Measurements from ENCODE around the gene DDX42. TPM values are rescaled to one million over a fixed set of nuclear protein-coding genes. Genes with fewer than 3 reads are reported as not detected.

Gene DDX42
- total and polyA plus RNA-seq, 9 of the 15 experiments (the other 6 are each of a cell fraction or from before 2014, with no cell fraction given), result 16.5 to 149 (median 87.6) TPM

GRCh38 chr17:63741408-63742173 is 32.4 kb upstream of the DDX42 start, which contains the start of gene STRADA (continued):
- TF ChIP-seq ID3 (CRISPR knock-in tag; IDR thresholded peaks at IDR 0.05), result no peak
- TF ChIP-seq ID3 (tag; IDR thresholded peaks at IDR 0.05), result no peak
- peak; percentile 58; the same call in 1 of the 2 replicates for TF ChIP-seq NFRKB (IDR thresholded peaks at IDR 0.05; ENCODE audit: low read depth)
- TF ChIP-seq LARP7 (IDR thresholded peaks at IDR 0.05), result no peak
- TF ChIP-seq ILF3 (IDR thresholded peaks at IDR 0.05; ENCODE audit: borderline replicate concordance), result 0 out of 2 replicates have a peak, but pooled peaks have one; percentile 23
- TF ChIP-seq FOXM1 (IDR thresholded peaks at IDR 0.05; ENCODE audit: low read depth), result no peak
- TF ChIP-seq FOXM1 (CRISPR knock-in tag; IDR thresholded peaks at IDR 0.05; ENCODE audit: low read depth), result no peak
- TF ChIP-seq ARID2 (IDR thresholded peaks at IDR 0.05), result 0 out of 2 replicates have a peak, but pooled peaks have one; percentile 16
- no peak for TF ChIP-seq SAFB2 (IDR thresholded peaks at IDR 0.05; ENCODE audit: borderline replicate concordance, low read depth, low read length, severe bottlenecking)
- peak; percentile 45; the same call in 1 of the 2 replicates for TF ChIP-seq FOXK1 (CRISPR knock-in tag; IDR thresholded peaks at IDR 0.05; ENCODE audit: borderline replicate concordance)
- TF ChIP-seq MAFF (IDR thresholded peaks at IDR 0.05; ENCODE audit: low read length), result no peak
- TF ChIP-seq ZNF584 (CRISPR knock-in tag; IDR thresholded peaks at IDR 0.05; ENCODE audit: low read depth), result no peak
- no peak for TF ChIP-seq ZSCAN32 (CRISPR knock-in tag; IDR thresholded peaks at IDR 0.05)
- peak; percentile 40; the same call in 1 of the 2 replicates for TF ChIP-seq HCFC1 (IDR thresholded peaks at IDR 0.05; ENCODE audit: low read depth, low read length)
- peak; percentile 90; the same call in 1 of the 2 replicates for TF ChIP-seq SMARCA5 (IDR thresholded peaks at IDR 0.05)
- no peak for TF ChIP-seq MIER1 (IDR thresholded peaks at IDR 0.05; ENCODE audit: low read depth)
- TF ChIP-seq ZNF780A (CRISPR knock-in tag; IDR thresholded peaks at IDR 0.05), result no peak
- TF ChIP-seq ETV5 (CRISPR knock-in tag; IDR thresholded peaks at IDR 0.05; ENCODE audit: low read depth), result peak; percentile 74; the same call in 1 of the 2 replicates
- peak; percentile 54; the same call in 1 of the 2 replicates for TF ChIP-seq GTF2F1 (IDR thresholded peaks at IDR 0.05; ENCODE audit: low read depth, low read length)
- TF ChIP-seq ZNF639 (CRISPR knock-in tag; conservative IDR thresholded peaks at IDR 0.05 in 1 of 2, IDR thresholded peaks at IDR 0.05 in 1 of 2), result peak in 1 of 2 experiments; percentile 95; a peak in 2 of 4 replicates
- TF ChIP-seq CEBPZ (IDR thresholded peaks at IDR 0.05; ENCODE audit: borderline replicate concordance, low read depth, low read length), result no peak
- peak in 1 of 2 experiments; percentile 27; a peak in 1 of 4 replicates for TF ChIP-seq TRIM24 (IDR thresholded peaks at IDR 0.05)
- TF ChIP-seq MEF2A (IDR thresholded peaks at IDR 0.05; ENCODE audit: control insufficient read depth, low read depth, low read length), result peak; percentile 23; the same call in 1 of the 2 replicates
- peak; percentile 99 for TF ChIP-seq CCNT2 (IDR thresholded peaks at IDR 0.05; ENCODE audit: borderline replicate concordance, extremely low read depth, insufficient read length, low read depth, low read length)
